DMS153 treated with DMSO at 0.1 percent for 48 hours (cell line): ENCODE measurements around the gene RRP12.
A peak's percentile ranks its signal among the peaks of the same experiment; 100 is the strongest.
"Not testable (repeated sequence)": the region's sequence is repeated elsewhere in the genome, so short reads cannot be mapped to it uniquely, and the experiment has no call there.

Experiments
- DNase-seq: peaks from one replicate; lab custom pipeline; 2025; ENCODE audit not compliant: unreplicated experiment; lab: John Stamatoyannopoulos, UW

The RRP12 gene

GRCh38 chr10:97407211-97407951 is 6.2 kb upstream of the RRP12 start:
- DNase-seq, result peak; percentile 79

GRCh38 chr10:97406483-97406882 is 5.3 kb upstream of the RRP12 start:
- DNase-seq, result not testable (repeated sequence)

- DNase-seq, result no peak
Observed at GRCh38 chr10:97406064-97406463, 4.9 kb upstream of the RRP12 start.

GRCh38 chr10:97404044-97404443 is 2.9 kb upstream of the RRP12 start:
- no peak for DNase-seq

GRCh38 chr10:97401455-97401919 is 347 bp upstream of the RRP12 start:
- no peak for DNase-seq

- DNase-seq, result no peak
Observed at GRCh38 chr10:97399843-97400545, 1.1 kb downstream of the RRP12 start.

GRCh38 chr10:97396056-97396455 is 5.1 kb downstream of the RRP12 start:
- DNase-seq, result no peak

- DNase-seq, result no peak
Observed at GRCh38 chr10:97393034-97393573, 8.0 kb downstream of the RRP12 start.

- DNase-seq, result no peak
Observed at GRCh38 chr10:97390091-97390490, 11.0 kb downstream of the RRP12 start.

GRCh38 chr10:97388152-97388551 is 13.0 kb downstream of the RRP12 start:
- DNase-seq, result no peak

GRCh38 chr10:97385565-97385964 is 15.6 kb downstream of the RRP12 start:
- DNase-seq, result no peak

GRCh38 chr10:97384641-97385040 is 16.5 kb downstream of the RRP12 start:
- DNase-seq, result no peak

GRCh38 chr10:97384156-97384555 is 17.0 kb downstream of the RRP12 start:
- no peak for DNase-seq

- DNase-seq, result no peak
Observed at GRCh38 chr10:97383159-97383558, 18.0 kb downstream of the RRP12 start.

- no peak for DNase-seq
Observed at GRCh38 chr10:97381626-97382025, 19.5 kb downstream of the RRP12 start.

- DNase-seq, result no peak
Observed at GRCh38 chr10:97380516-97380915, 20.6 kb downstream of the RRP12 start.

GRCh38 chr10:97378933-97379921 is 21.9 kb downstream of the RRP12 start:
- DNase-seq, result no peak

GRCh38 chr10:97376413-97376812 is 24.7 kb downstream of the RRP12 start:
- DNase-seq, result no peak

GRCh38 chr10:97373456-97373855 is 27.7 kb downstream of the RRP12 start:
- DNase-seq, result no peak

GRCh38 chr10:97372233-97372875 is 28.8 kb downstream of the RRP12 start:
- DNase-seq, result no peak
